HepG2 (cell line): ENCODE data around the gene MKRN3. TPM values are rescaled to one million over a fixed set of nuclear protein-coding genes. Genes with fewer than 3 reads are reported as not detected.

Source experiments
- BATF2 ChIP-seq: sonication (generic); formaldehyde crosslinking; IDR thresholded peaks from 2 replicates; pipeline ENCODE4 v1.8.0; 2022; ENCODE audit warnings: mild to moderate bottlenecking, missing genetic modification reagents, moderate library complexity
- CSRNP2 ChIP-seq: sonication (generic); formaldehyde crosslinking; conservative IDR thresholded peaks from 2 replicates; pipeline ENCODE4 v1.8.0; 2022; ENCODE audit warnings: low read depth, missing genetic modification reagents
- DR1 ChIP-seq: sonication (generic); formaldehyde crosslinking; IDR thresholded peaks from 2 replicates; pipeline ENCODE4 v1.8.0; 2021; ENCODE audit warnings: mild to moderate bottlenecking, missing genetic modification reagents, inconsistent platforms
- GATAD2A ChIP-seq: IDR thresholded peaks from 2 replicates; pipeline ENCODE4 v1.6.1; 2016
- HINFP ChIP-seq: sonication (generic); formaldehyde crosslinking; IDR thresholded peaks from 2 replicates; pipeline ENCODE4 v1.4.0; 2020; ENCODE audit warnings: low read depth, mild to moderate bottlenecking, missing genetic modification reagents
- KAT8 ChIP-seq: IDR thresholded peaks from 2 replicates; pipeline ENCODE4 v1.6.1; 2016; ENCODE audit warnings: missing genetic modification reagents, missing compliant biosample characterization
- MYC ChIP-seq: sonication (generic); formaldehyde crosslinking; IDR thresholded peaks from 2 replicates; pipeline ENCODE4 v1.9.0; 2021; ENCODE audit warnings: missing genetic modification reagents, borderline replicate concordance
- MYPOP ChIP-seq: sonication (generic); formaldehyde crosslinking; IDR thresholded peaks from 2 replicates; pipeline ENCODE4 v1.8.1; 2023; ENCODE audit warnings: mild to moderate bottlenecking, moderate library complexity, missing genetic modification reagents
- NFE2L1 ChIP-seq: sonication (generic); formaldehyde crosslinking; IDR thresholded peaks from 2 replicates; pipeline ENCODE4 v1.4.0; 2020; ENCODE audit warnings: missing genetic modification reagents, mild to moderate bottlenecking, borderline replicate concordance
- RARG ChIP-seq: sonication (generic); formaldehyde crosslinking; IDR thresholded peaks from 2 replicates; pipeline ENCODE4 v1.4.0; 2020; ENCODE audit warnings: low read depth, mild to moderate bottlenecking, missing genetic modification reagents
- RBFOX2 ChIP-seq: fragments of 200-400 bp; formaldehyde crosslinking; IDR thresholded peaks from 2 replicates; pipeline ENCODE4 v1.6.1; 2017; ENCODE audit warnings: low read depth, mild to moderate bottlenecking, low read length
- SALL2 ChIP-seq: sonication (generic); formaldehyde crosslinking; IDR thresholded peaks from 2 replicates; pipeline ENCODE4 v1.8.1; 2023; ENCODE audit warnings: mild to moderate bottlenecking, missing genetic modification reagents, inconsistent platforms
- TAF15 ChIP-seq: fragments of 200-400 bp; formaldehyde crosslinking; IDR thresholded peaks from one replicate; pipeline ENCODE4 v1.6.1; 2018; ENCODE audit warnings: mild to moderate bottlenecking, low read depth, low read length; ENCODE audit not compliant: poor library complexity, severe bottlenecking
- TBX2 ChIP-seq: sonication (generic); formaldehyde crosslinking; IDR thresholded peaks from 2 replicates; pipeline ENCODE4 v1.5.0; 2020; ENCODE audit warnings: missing genetic modification reagents, mild to moderate bottlenecking, borderline replicate concordance
- THAP11 ChIP-seq: IDR thresholded peaks from 2 replicates; pipeline ENCODE4 v1.6.1; 2016; ENCODE audit warnings: missing biosample characterization, missing genetic modification reagents
- TOPORS ChIP-seq: sonication (generic); formaldehyde crosslinking; IDR thresholded peaks from 2 replicates; pipeline ENCODE4 v1.8.0; 2023; ENCODE audit warnings: mild to moderate bottlenecking, missing genetic modification reagents
- ZBTB14 ChIP-seq: sonication (generic); formaldehyde crosslinking; IDR thresholded peaks from 2 replicates; pipeline ENCODE4 v1.4.0; 2020; ENCODE audit warnings: missing genetic modification reagents
- ZFX ChIP-seq: sonication (generic); formaldehyde crosslinking; IDR thresholded peaks from 2 replicates; pipeline ENCODE4 v1.4.0; 2020; ENCODE audit warnings: mild to moderate bottlenecking, low read depth, missing genetic modification reagents, moderate library complexity
- ZFYVE20 ChIP-seq: sonication (generic); formaldehyde crosslinking; IDR thresholded peaks from 2 replicates; pipeline ENCODE4 v1.8.0; 2023; ENCODE audit warnings: low read depth, mild to moderate bottlenecking, moderate library complexity, missing genetic modification reagents, borderline replicate concordance
- ZNF20 ChIP-seq: sonication (generic); formaldehyde crosslinking; IDR thresholded peaks from 2 replicates; pipeline ENCODE4 v1.4.0; 2020; ENCODE audit warnings: mild to moderate bottlenecking, moderate library complexity, missing genetic modification reagents
- ZNF256 ChIP-seq: sonication (generic); formaldehyde crosslinking; conservative IDR thresholded peaks from 2 replicates; pipeline ENCODE4 v1.4.0; 2020; ENCODE audit warnings: missing genetic modification reagents
- ZNF30 ChIP-seq: sonication (generic); formaldehyde crosslinking; IDR thresholded peaks from 2 replicates; pipeline ENCODE4 v1.5.0; 2020; ENCODE audit warnings: mild to moderate bottlenecking, missing genetic modification reagents
- ZNF382 ChIP-seq: sonication (generic); formaldehyde crosslinking; IDR thresholded peaks from 2 replicates; pipeline ENCODE4 v1.5.0; 2020; ENCODE audit warnings: missing genetic modification reagents, mild to moderate bottlenecking, borderline replicate concordance
- ZNF782 ChIP-seq: sonication (generic); formaldehyde crosslinking; IDR thresholded peaks from 2 replicates; pipeline ENCODE4 v1.4.0; 2020; ENCODE audit warnings: missing genetic modification reagents, mild to moderate bottlenecking, borderline replicate concordance
- ZSCAN22 ChIP-seq: sonication (generic); formaldehyde crosslinking; IDR thresholded peaks from 2 replicates; pipeline ENCODE4 v1.4.0; 2020; ENCODE audit warnings: mild to moderate bottlenecking, missing genetic modification reagents
- polyA plus RNA-seq, 8 experiments: library from polyadenylated mRNA; depleted of rRNA in 3 of 8; stranded (reverse) in 7 of 8; unstranded in 1 of 8; fragments of >200 nt; fragmentation: Illumina TruSeq in 4 of 8; extraction: Trizol in 4 of 8; gene quantifications; 2 replicates each; pipeline versions ENCODE4 v1.2.1 to v1.2.3, GENCODE V29; 2011 to 2016; ENCODE audit warnings: low read depth in 4 of 8, missing spikeins in 1 of 8, mixed read lengths in 1 of 8; ENCODE audit not compliant: insufficient read depth in 1 of 8
- total RNA-seq, 5 experiments: library from RNA; depleted of rRNA; stranded (reverse); fragments of >200 nt; fragmentation: Illumina TruSeq; extraction: Trizol; gene quantifications; 2 replicates each; pipeline ENCODE4 v1.2.3, GENCODE V29; 2016; ENCODE audit warnings: low read depth in 1 of 5

Gene MKRN3
- total and polyA plus RNA-seq, 2 of the 13 experiments (the other 11 are each of a cell fraction or from before 2014, with no cell fraction given), result 2.4 to 5.2 TPM

GRCh38 chr15:23565395-23566070, at the start of gene MKRN3 (continued):
- TF ChIP-seq RBFOX2 (peak; percentile 92), TOPORS (CRISPR knock-in tag) (no peak), CSRNP2 (CRISPR knock-in tag) (no peak), DR1 (CRISPR knock-in tag) (no peak; the same call in 1 of the 2 replicates), BATF2 (CRISPR knock-in tag) (no peak), TAF15 (no peak), ZNF20 (no peak), ZFX (CRISPR knock-in tag) (peak; percentile 65; the same call in 1 of the 2 replicates), ZNF256 (no peak), MYPOP (CRISPR knock-in tag) (no peak), NFE2L1 (CRISPR knock-in tag) (no peak), HINFP (CRISPR knock-in tag) (no peak), ZNF382 (CRISPR knock-in tag) (no peak), RARG (CRISPR knock-in tag) (no peak), TBX2 (CRISPR knock-in tag) (no peak), MYC (CRISPR knock-in tag) (peak; percentile 45; the same call in 1 of the 2 replicates), ZNF30 (CRISPR knock-in tag) (no peak), THAP11 (CRISPR knock-in tag) (peak; percentile 76), SALL2 (CRISPR knock-in tag) (no peak), ZSCAN22 (CRISPR knock-in tag) (no peak), ZNF782 (CRISPR knock-in tag) (no peak), GATAD2A (CRISPR knock-in tag) (no peak), KAT8 (CRISPR knock-in tag) (peak; percentile 68; the same call in 1 of the 2 replicates), ZBTB14 (CRISPR knock-in tag) (no peak), ZFYVE20 (no peak)
